ENCODE data around the gene CCT8L2. TPM values are rescaled to one million over a fixed set of nuclear protein-coding genes. Genes with fewer than 3 reads are reported as not detected.
"Not testable (repeated sequence)": the region's sequence is repeated elsewhere in the genome, so short reads cannot be mapped to it uniquely, and the experiment has no call there.

CCT8L2 gene
- total RNA-seq, 1 experiment from 2014 or later = not detected

GRCh38 chr22:16601437-16602223 is 9.0 kb upstream of the CCT8L2 start:
- no peaks in the 10 kb centered on the region for H3K36me3 ChIP-seq (ENCODE audit: insufficient read depth, low read length, poor library complexity, severe bottlenecking)
- no peak for DNase-seq (ENCODE audit: low spot score)
- no peaks in the 10 kb centered on the region for H3K9me3 ChIP-seq (ENCODE audit: low read depth, low read length, poor library complexity, severe bottlenecking)
- H3K4me3 ChIP-seq (ENCODE audit: low read depth, low read length, poor library complexity, severe bottlenecking) = no peak overlapping the region
- no peaks in the 10 kb centered on the region for H3K4me1 ChIP-seq (ENCODE audit: insufficient read depth, low read length, poor library complexity, severe bottlenecking)
- POLR2A ChIA-PET (ENCODE audit: low non-redundant PET) = no interaction called here
- intact Hi-C loops (cut with micrococcal nuclease; ENCODE audit: unreplicated experiment) = no loop called here
- CTCF ChIA-PET = no interaction called here
- no TSS peak for BruUV-seq (replicated peaks)
- H3K27me3 ChIP-seq (replicated peaks; ENCODE audit: insufficient read depth, low read depth, low read length, poor library complexity) = no peaks in the 10 kb centered on the region
- TF ChIP-seq CTCF (conservative IDR thresholded peaks at IDR 0.05; ENCODE audit: low read depth, low read length) (no peak), EZH2 (IDR thresholded peaks at IDR 0.05; ENCODE audit: borderline replicate concordance, low read depth, low read length, poor library complexity, severe bottlenecking) (no peak)
- H3K27ac ChIP-seq (ENCODE audit: low read depth, low read length, poor library complexity, severe bottlenecking) = no peak overlapping the region

GRCh38 chr22:16600644-16601436 is 8.2 kb upstream of the CCT8L2 start:
- H3K27me3 ChIP-seq (replicated peaks; ENCODE audit: insufficient read depth, low read depth, low read length, poor library complexity); H3K4me3 ChIP-seq (ENCODE audit: low read depth, low read length, poor library complexity, severe bottlenecking); H3K4me1 ChIP-seq (ENCODE audit: insufficient read depth, low read length, poor library complexity, severe bottlenecking); intact Hi-C loops (cut with micrococcal nuclease; ENCODE audit: unreplicated experiment); DNase-seq (ENCODE audit: low spot score); H3K9me3 ChIP-seq (ENCODE audit: low read depth, low read length, poor library complexity, severe bottlenecking); POLR2A ChIA-PET (ENCODE audit: low non-redundant PET); BruUV-seq (replicated peaks); CTCF ChIA-PET; H3K36me3 ChIP-seq (ENCODE audit: insufficient read depth, low read length, poor library complexity, severe bottlenecking); H3K27ac ChIP-seq (ENCODE audit: low read depth, low read length, poor library complexity, severe bottlenecking): not testable (repeated sequence)

GRCh38 chr22:16599648-16600047 is 7.0 kb upstream of the CCT8L2 start:
- H3K27me3 ChIP-seq (replicated peaks; ENCODE audit: insufficient read depth, low read depth, low read length, poor library complexity); POLR2A ChIA-PET (ENCODE audit: low non-redundant PET); BruUV-seq (replicated peaks); H3K27ac ChIP-seq (ENCODE audit: low read depth, low read length, poor library complexity, severe bottlenecking); H3K4me1 ChIP-seq (ENCODE audit: insufficient read depth, low read length, poor library complexity, severe bottlenecking); CTCF ChIA-PET; H3K9me3 ChIP-seq (ENCODE audit: low read depth, low read length, poor library complexity, severe bottlenecking); H3K36me3 ChIP-seq (ENCODE audit: insufficient read depth, low read length, poor library complexity, severe bottlenecking); H3K4me3 ChIP-seq (ENCODE audit: low read depth, low read length, poor library complexity, severe bottlenecking); DNase-seq (ENCODE audit: low spot score); intact Hi-C loops (cut with micrococcal nuclease; ENCODE audit: unreplicated experiment): not testable (repeated sequence)

- H3K9me3 ChIP-seq (ENCODE audit: low read depth, low read length, poor library complexity, severe bottlenecking); BruUV-seq (replicated peaks); intact Hi-C loops (cut with micrococcal nuclease; ENCODE audit: unreplicated experiment): not testable (repeated sequence)
Measured at GRCh38 chr22:16595251-16595650, 2.6 kb upstream of the CCT8L2 start.

More at GRCh38 chr22:16595251-16595650, 2.6 kb upstream of the CCT8L2 start:
- H3K27ac ChIP-seq (ENCODE audit: low read depth, low read length, poor library complexity, severe bottlenecking); POLR2A ChIA-PET (ENCODE audit: low non-redundant PET); H3K36me3 ChIP-seq (ENCODE audit: insufficient read depth, low read length, poor library complexity, severe bottlenecking); CTCF ChIA-PET; H3K27me3 ChIP-seq (replicated peaks; ENCODE audit: insufficient read depth, low read depth, low read length, poor library complexity); DNase-seq (ENCODE audit: low spot score); H3K4me1 ChIP-seq (ENCODE audit: insufficient read depth, low read length, poor library complexity, severe bottlenecking); H3K4me3 ChIP-seq (ENCODE audit: low read depth, low read length, poor library complexity, severe bottlenecking): not testable (repeated sequence)

All from A673 (cell line).